ENCODE data around the gene NLRC4. TPM values are rescaled to one million over a fixed set of nuclear protein-coding genes. Genes with fewer than 3 reads are reported as not detected.

Gene NLRC4
- total RNA-seq, 1 donor = not detected

DNA sequence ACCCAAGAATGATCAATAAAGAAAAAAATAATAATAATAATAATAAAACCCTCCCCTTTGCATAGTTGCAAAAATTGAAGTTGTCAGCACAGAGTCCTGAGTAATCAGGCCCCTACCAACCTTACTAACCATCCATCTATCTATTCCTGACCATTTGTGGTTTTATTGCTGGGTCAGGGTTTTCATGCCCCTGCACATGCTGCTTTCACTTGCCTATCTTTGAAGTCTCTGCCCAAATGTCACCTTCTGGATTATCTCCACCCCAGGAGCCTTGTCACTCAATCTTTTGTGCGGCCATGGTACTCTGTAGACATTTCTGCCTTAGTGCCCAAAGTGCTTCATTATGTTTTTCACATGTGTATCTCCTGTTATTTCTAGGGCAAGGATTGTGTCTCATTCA, 63.9 kb downstream of the NLRC4 start:
- DNase-seq (ENCODE audit: low read depth) = no peak
- TF ChIP-seq, protein P1, sequence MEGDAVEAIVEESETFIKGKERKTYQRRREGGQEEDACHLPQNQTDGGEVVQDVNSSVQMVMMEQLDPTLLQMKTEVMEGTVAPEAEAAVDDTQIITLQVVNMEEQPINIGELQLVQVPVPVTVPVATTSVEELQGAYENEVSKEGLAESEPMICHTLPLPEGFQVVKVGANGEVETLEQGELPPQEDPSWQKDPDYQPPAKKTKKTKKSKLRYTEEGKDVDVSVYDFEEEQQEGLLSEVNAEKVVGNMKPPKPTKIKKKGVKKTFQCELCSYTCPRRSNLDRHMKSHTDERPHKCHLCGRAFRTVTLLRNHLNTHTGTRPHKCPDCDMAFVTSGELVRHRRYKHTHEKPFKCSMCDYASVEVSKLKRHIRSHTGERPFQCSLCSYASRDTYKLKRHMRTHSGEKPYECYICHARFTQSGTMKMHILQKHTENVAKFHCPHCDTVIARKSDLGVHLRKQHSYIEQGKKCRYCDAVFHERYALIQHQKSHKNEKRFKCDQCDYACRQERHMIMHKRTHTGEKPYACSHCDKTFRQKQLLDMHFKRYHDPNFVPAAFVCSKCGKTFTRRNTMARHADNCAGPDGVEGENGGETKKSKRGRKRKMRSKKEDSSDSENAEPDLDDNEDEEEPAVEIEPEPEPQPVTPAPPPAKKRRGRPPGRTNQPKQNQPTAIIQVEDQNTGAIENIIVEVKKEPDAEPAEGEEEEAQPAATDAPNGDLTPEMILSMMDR (IDR thresholded peaks at IDR 0.05; ENCODE audit: insufficient read depth, low read length) = no peak
- H3K4me3 ChIP-seq (ENCODE audit: low read depth, low read length) = no peak overlapping the region

- TF ChIP-seq, protein P1 (IDR thresholded peaks at IDR 0.05; ENCODE audit: insufficient read depth, low read length) = no peak
- H3K4me3 ChIP-seq (ENCODE audit: low read depth, low read length) = no peak overlapping the region
- no peak for DNase-seq (ENCODE audit: low read depth)
Observed at GRCh38 chr2:32192418-32192817, 72.3 kb downstream of the NLRC4 start.

DNA sequence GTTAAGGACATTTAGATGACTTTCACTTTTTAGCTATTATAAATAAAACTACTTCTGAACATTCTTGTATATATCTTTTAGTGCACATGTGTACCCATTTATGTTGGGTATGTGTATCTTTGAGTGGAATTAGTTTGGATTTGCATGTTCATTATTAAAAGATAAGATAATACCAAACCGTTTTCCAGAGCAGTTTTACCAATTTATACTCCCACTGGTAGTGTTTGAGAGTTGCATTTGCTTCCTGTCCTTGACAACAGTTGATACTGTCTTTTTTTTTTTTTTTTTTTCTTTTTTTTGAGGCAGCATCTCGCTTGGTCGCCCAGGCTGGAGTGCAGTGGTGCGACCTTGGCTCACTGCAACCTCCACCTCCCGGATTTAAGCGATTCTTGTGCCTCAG, 75.7 kb downstream of the NLRC4 start:
- no peak for DNase-seq (ENCODE audit: low read depth)
- H3K4me3 ChIP-seq (ENCODE audit: low read depth, low read length) = no peak overlapping the region
- TF ChIP-seq, protein P1 (IDR thresholded peaks at IDR 0.05; ENCODE audit: insufficient read depth, low read length) = no peak

DNA sequence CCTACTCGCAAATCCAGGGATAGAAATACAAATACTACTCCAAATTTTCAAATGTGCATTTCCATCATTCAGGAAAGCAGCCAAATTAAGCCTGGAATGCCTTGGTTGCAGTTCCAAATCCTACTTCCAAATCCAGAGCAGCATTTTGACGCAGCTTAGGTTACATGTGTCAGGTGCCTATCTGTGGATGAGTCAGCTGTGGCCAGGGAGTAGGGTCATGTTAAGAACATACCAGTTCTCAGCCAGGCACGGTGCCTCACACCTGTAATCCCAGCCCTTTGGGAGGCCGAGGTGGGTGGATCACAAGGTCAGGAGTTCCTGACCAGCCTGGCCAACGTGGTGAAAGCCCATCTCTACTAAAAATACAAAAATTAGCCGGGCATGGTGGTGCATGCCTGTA, 82.0 kb downstream of the NLRC4 start:
- TF ChIP-seq, protein P1 (IDR thresholded peaks at IDR 0.05; ENCODE audit: insufficient read depth, low read length) = no peak
- H3K4me3 ChIP-seq (ENCODE audit: low read depth, low read length) = no peak overlapping the region
- DNase-seq (ENCODE audit: low read depth) = no peak

Small RNAs within 50 kb of the gene (small RNA-seq; reads per million reads assigned to genes)
- not detected for gene RNU6-647P

Other genes starting within 250 kb of the NLRC4 start
- 43.6 and 77.6 TPM in 2 replicates for gene DPY30, start 225.1 kb downstream of the NLRC4 start, total RNA-seq (ENCODE audit: low replicate concordance)
- 26.6 and 37.3 TPM in 2 replicates for gene SPAST, start 201.3 kb downstream of the NLRC4 start, total RNA-seq (ENCODE audit: low replicate concordance)
- gene SLC30A6, start 99.0 kb downstream of the NLRC4 start, total RNA-seq (ENCODE audit: low replicate concordance) = 25.8 and 47.2 TPM in 2 replicates
- 27.1 and 56.1 TPM in 2 replicates for gene YIPF4, start 13.0 kb upstream of the NLRC4 start, total RNA-seq (ENCODE audit: low replicate concordance)
- 102 and 133 TPM in 2 replicates for gene BIRC6, start 92.1 kb upstream of the NLRC4 start, total RNA-seq (ENCODE audit: low replicate concordance)

Data from fibroblast of the aortic adventitia (primary cell).